K562 (cell line): ENCODE results near the gene PTPN12. TPM values are rescaled to one million over a fixed set of nuclear protein-coding genes. Genes with fewer than 3 reads are reported as not detected.

Experiments
- ATAC-seq: fragments of 200-7000 bp; cut with Tn5 transposase; 3 replicates; pipeline ENCODE4 v1.9.1; 2020; ENCODE audit warnings: moderate library complexity
- BruUV-seq: library from RNA; stranded (reverse); fragments of 400-500 nt; replicated peaks from 2 replicates; lab custom pipeline; 2021; lab: Mats Ljungman, UMichigan
- CTCF ChIA-PET: fragments of 300-600 bp; formaldehyde crosslinking; extraction: SDS; loops from one replicate; lab custom pipeline; 2021; ENCODE audit warnings: low intra/inter-chr PET ratio; lab: Yijun Ruan, JAX
- POLR2A ChIA-PET: fragments of 300-600, 350-650 bp; sonication (Branson Sonifier 250); formaldehyde crosslinking; extraction: SDS; loops from one replicate; lab custom pipeline; 2021; ENCODE audit warnings: antibody characterized with exemption, inconsistent platforms; lab: Yijun Ruan, JAX
- DNase-seq, 4 experiments: peaks; one replicate each; pipeline versions ENCODE4 v3.0.0 to v3.0.0-alpha.2; 2011 to 2018; ENCODE audit warnings: low spot score in 3 of 4, mixed read lengths in 3 of 4; ENCODE audit errors: extremely low read depth in 1 of 4
- FAIRE-seq: peaks from 2 replicates; lab custom pipeline; 2011; peaks lifted over from hg19 to GRCh38; lab: Jason Lieb, UNC
- H2AFZ ChIP-seq: 2 replicates; pipeline ENCODE4 v1.6.0; 2011; ENCODE audit warnings: low read depth, low read length, control low read depth, inconsistent platforms
- H3K27ac ChIP-seq: fragments of 200-600 bp; 3 replicates; pipeline ENCODE4 v1.8.0; 2011; ENCODE audit warnings: low read depth, mild to moderate bottlenecking, control low read depth, inconsistent platforms, low read length, moderate library complexity, mixed read lengths; ENCODE audit errors: extremely low read depth
- H3K27me3 ChIP-seq, 2 experiments: fragments of 300-600 bp in 1 of 2; 2 replicates in 1 of 2; 3 replicates in 1 of 2; pipeline versions ENCODE4 v1.6.0 to v1.8.0; 2011; ENCODE audit warnings: inconsistent platforms in 2 of 2, low read length in 2 of 2, mild to moderate bottlenecking in 1 of 2, mixed read lengths in 1 of 2, moderate library complexity in 1 of 2; ENCODE audit not compliant: control insufficient read depth in 2 of 2, insufficient read depth in 2 of 2
- H3K36me3 ChIP-seq: fragments of 300-600 bp; 3 replicates; pipeline ENCODE4 v1.8.0; 2011; ENCODE audit warnings: mild to moderate bottlenecking, low read length, inconsistent platforms; ENCODE audit not compliant: control insufficient read depth, insufficient read depth
- H3K4me1 ChIP-seq, 2 experiments: fragments of 200-600 bp in 1 of 2; replicated peaks in 1 of 2; 2 replicates in 1 of 2; 3 replicates in 1 of 2; pipeline versions ENCODE4 v1.5.1 to v1.8.0; 2011; ENCODE audit warnings: inconsistent platforms in 2 of 2, low read length in 2 of 2, mild to moderate bottlenecking in 1 of 2, mixed read lengths in 1 of 2, moderate library complexity in 1 of 2; ENCODE audit not compliant: control insufficient read depth in 2 of 2, insufficient read depth in 2 of 2
- H3K4me2 ChIP-seq: 2 replicates; pipeline ENCODE4 v1.6.1; 2011; ENCODE audit warnings: low read length, control low read depth, inconsistent platforms, mixed read lengths; ENCODE audit not compliant: insufficient read depth
- H3K4me3 ChIP-seq: fragments of 200-600 bp; sonication (generic), shearing (Covaris generic); 2 replicates; pipeline ENCODE4 v1.5.1; 2016; ENCODE audit warnings: control low read depth, inconsistent platforms
- H3K79me2 ChIP-seq: fragments of 200-600 bp; 3 replicates; pipeline ENCODE4 v1.8.0; 2011; ENCODE audit warnings: low read length, inconsistent platforms; ENCODE audit not compliant: control insufficient read depth, insufficient read depth
- H3K9ac ChIP-seq, 2 experiments: 2 replicates each; pipeline versions ENCODE4 v1.6.0 to v1.6.1; 2011; ENCODE audit warnings: low read depth in 2 of 2, low read length in 2 of 2, control low read depth in 1 of 2, inconsistent platforms in 1 of 2, mild to moderate bottlenecking in 1 of 2, mixed read lengths in 1 of 2; ENCODE audit not compliant: insufficient read depth in 1 of 2
- H3K9me1 ChIP-seq: one replicate; pipeline ENCODE4 v1.6.0; 2011; ENCODE audit warnings: inconsistent platforms, mild to moderate bottlenecking, low read length, moderate library complexity; ENCODE audit not compliant: control insufficient read depth, insufficient read depth
- H3K9me3 ChIP-seq: replicated peaks from 2 replicates; pipeline ENCODE4 v1.5.1; 2011; ENCODE audit warnings: low read depth, low read length, inconsistent platforms; ENCODE audit not compliant: control insufficient read depth, insufficient read depth
- H4K20me1 ChIP-seq: replicated peaks from 2 replicates; pipeline ENCODE4 v1.6.1; 2011; ENCODE audit warnings: low read length, inconsistent platforms, mixed read lengths; ENCODE audit not compliant: control insufficient read depth, insufficient read depth
- CBX3 ChIP-seq, 2 experiments: IDR thresholded peaks; 1 replicate in 1 of 2; 2 replicates in 1 of 2; pipeline ENCODE4 v1.6.1; 2012; ENCODE audit warnings: inconsistent platforms in 2 of 2, low read length in 2 of 2, borderline replicate concordance in 1 of 2, control low read depth in 1 of 2
- KLF13 ChIP-seq: fragments of 450-650 bp; IDR thresholded peaks from 2 replicates; pipeline ENCODE4 v1.6.1; 2016; ENCODE audit warnings: missing genetic modification characterization, low read depth, mild to moderate bottlenecking, missing compliant biosample characterization, moderate library complexity, borderline replicate concordance
- NR2C1 ChIP-seq, 2 experiments: fragments of 450-650 bp; IDR thresholded peaks; 2 replicates each; pipeline ENCODE4 v1.6.1; 2017; ENCODE audit warnings: mild to moderate bottlenecking in 2 of 2, antibody characterized with exemption in 1 of 2, inconsistent platforms in 1 of 2, missing compliant biosample characterization in 1 of 2, missing genetic modification characterization in 1 of 2
- SMARCE1 ChIP-seq: fragments of 450-650 bp; IDR thresholded peaks from 2 replicates; pipeline ENCODE4 v1.7.1; 2016; ENCODE audit warnings: mild to moderate bottlenecking
- SP1 ChIP-seq: sonication (generic); formaldehyde crosslinking; IDR thresholded peaks from 2 replicates; pipeline ENCODE4 v1.8.1; 2022; ENCODE audit warnings: mild to moderate bottlenecking, missing genetic modification reagents
- ZBTB49 ChIP-seq: sonication (generic); formaldehyde crosslinking; IDR thresholded peaks from 2 replicates; pipeline ENCODE4 v1.8.0; 2022; ENCODE audit warnings: missing genetic modification reagents, mild to moderate bottlenecking, borderline replicate concordance
- ZFP30 ChIP-seq: fragments of 250-450 bp; sonication (Bioruptor Pico); IDR thresholded peaks from 2 replicates; pipeline ENCODE4 v1.8.0; 2022; ENCODE audit warnings: moderate library complexity, mild to moderate bottlenecking, inconsistent platforms, borderline replicate concordance
- ZFPM2 ChIP-seq: fragments of 250-450 bp; sonication (Bioruptor Pico); IDR thresholded peaks from 2 replicates; pipeline ENCODE4 v1.5.1; 2022; ENCODE audit warnings: mild to moderate bottlenecking
- ZNF232 ChIP-seq: sonication (generic); formaldehyde crosslinking; IDR thresholded peaks from 2 replicates; pipeline ENCODE4 v1.8.0; 2022; ENCODE audit warnings: mild to moderate bottlenecking, missing genetic modification reagents
- in situ Hi-C: fragments of 300-500 bp; cut with MboI; formaldehyde crosslinking; loops from 4 replicates; pipeline ENCODE4 v1.15.0; 2018; ENCODE audit warnings: inconsistent platforms, mixed read lengths
- intact Hi-C: fragments of 100-400 bp; cut with micrococcal nuclease; formaldehyde crosslinking; loops from 2 replicates; pipeline ENCODE4 v1.14.2; 2022
- polyA plus RNA-seq, 8 experiments: library from polyadenylated mRNA; depleted of rRNA in 4 of 8; stranded (reverse) in 5 of 8; unstranded in 3 of 8; fragments of >200 nt; fragmentation: Nextera tagmentation in 2 of 8; fragmentation: Illumina TruSeq in 1 of 8; extraction: Ambion mirVana in 2 of 8; extraction: Trizol in 1 of 8; gene quantifications; 2 replicates each; pipeline versions ENCODE4 v1.2.1 to v1.2.3, GENCODE V29; 2011 to 2014; ENCODE audit warnings: inconsistent platforms in 1 of 8, missing spikeins in 1 of 8
- total RNA-seq, 7 experiments: library from RNA; depleted of rRNA in 6 of 7; stranded (reverse); fragments of >200 nt in 6 of 7; fragmentation: Illumina TruSeq in 2 of 7; extraction: Trizol in 2 of 7; gene quantifications; 2 replicates each; pipeline versions ENCODE4 v1.2.1 to v1.2.3, GENCODE V29; 2011 to 2021; ENCODE audit warnings: low replicate concordance in 1 of 7

The PTPN12 gene
- total and polyA plus RNA-seq, 9 of the 15 experiments (the other 6 are each of a cell fraction or from before 2014, with no cell fraction given) = 15.3 to 79.8 (median 26.6) TPM

GRCh38 chr7:77679608-77680007 is 142.5 kb downstream of the PTPN12 start:
- Histone ChIP-seq H2AFZ (no peak overlapping the region), H3K79me2 (no peaks in the 10 kb centered on the region), H3K27ac (no peak overlapping the region), H3K4me2 (no peak overlapping the region), H4K20me1 (no peaks in the 10 kb centered on the region), H3K9me1 (no peaks in the 10 kb centered on the region), H3K9me3 (no peaks in the 10 kb centered on the region), H3K4me3 (no peak overlapping the region), H3K36me3 (peaks cover 38% of the 10 kb centered on the region), H3K27me3 (no peaks in the 10 kb centered on the region), H3K9ac (no peak overlapping the region), H3K4me1 (no peaks in the 10 kb centered on the region)
- BruUV-seq = no TSS peak
- FAIRE-seq (no peak), ATAC-seq (no peak), DNase-seq (no peak)
- no peak for TF ChIP-seq ZFPM2 (CRISPR knock-in tag)
- TF ChIP-seq ZBTB49 = no peak
- no peak for TF ChIP-seq NR2C1 (IDR thresholded peaks at IDR 0.05)
- no peak for TF ChIP-seq NR2C1 (tag; IDR thresholded peaks at IDR 0.05)
- no peak for TF ChIP-seq SMARCE1
- no peak for TF ChIP-seq ZFP30 (CRISPR knock-in tag)
- TF ChIP-seq KLF13 = no peak
- TF ChIP-seq CBX3 (IDR thresholded peaks at IDR 0.05; ENCODE audit: borderline replicate concordance in 1 of 2, low read length in 2 of 2) = no peak
- TF ChIP-seq ZNF232 (CRISPR knock-in tag) = no peak
- no peak for TF ChIP-seq SP1 (CRISPR knock-in tag)
- in situ Hi-C loops = no loop called here
- ChIA-PET POLR2A (interaction anchor here (0.6 kb wide), 1 partner anchor 12 kb away, joined by 3 read pairs; no protein-coding TSS in a partner anchor), CTCF (no interaction called here)
- intact Hi-C loops = no loop called here
